CD8-positive, alpha-beta memory T cell (primary cell): Measurements from ENCODE around the gene TXNRD1. TPM values are rescaled to one million over a fixed set of nuclear protein-coding genes. Genes with fewer than 3 reads are reported as not detected.

Experiments used
- CTCF ChIA-PET: fragments of 350-600 bp; sonication (Branson Sonifier 250); formaldehyde crosslinking; loops from one replicate; lab custom pipeline; 2021; ENCODE audit warnings: antibody characterized with exemption; lab: Charles Lee
- POLR2A ChIA-PET: fragments of 350-600 bp; sonication (Branson Sonifier 250); formaldehyde crosslinking; loops from one replicate; lab custom pipeline; 2021; ENCODE audit warnings: antibody characterized with exemption; lab: Charles Lee
- DNase-seq, 5 donors: peaks; one replicate each; pipeline versions ENCODE4 v3.0.0 to v3.0.0-alpha.2; 2020 to 2022; ENCODE audit warnings: mixed read lengths in 1 of 5
- H3K27ac ChIP-seq: one replicate; pipeline ENCODE4 v1.7.0; 2013; ENCODE audit warnings: low read depth, mild to moderate bottlenecking, low read length, moderate library complexity
- H3K27me3 ChIP-seq: 2 replicates; pipeline ENCODE4 v1.7.0; 2013; ENCODE audit warnings: low read length, mild to moderate bottlenecking; ENCODE audit not compliant: insufficient read depth, poor library complexity, severe bottlenecking
- H3K36me3 ChIP-seq: 2 replicates; pipeline ENCODE4 v1.7.0; 2013; ENCODE audit warnings: mild to moderate bottlenecking, low read length, moderate library complexity; ENCODE audit not compliant: insufficient read depth
- H3K4me1 ChIP-seq: 2 replicates; pipeline ENCODE4 v1.7.0; 2013; ENCODE audit warnings: mild to moderate bottlenecking, low read length, moderate library complexity; ENCODE audit not compliant: insufficient read depth
- H3K4me3 ChIP-seq: 2 replicates; pipeline ENCODE4 v1.7.0; 2013; ENCODE audit warnings: mild to moderate bottlenecking, low read length
- H3K9me3 ChIP-seq: 2 replicates; pipeline ENCODE4 v1.7.0; 2013; ENCODE audit warnings: mild to moderate bottlenecking, low read length
- H3K27ac Mint-ChIP-seq, 8 donors: one replicate each; pipeline ENCODE4 v1.8.0; 2020 to 2021; ENCODE audit warnings: mixed read lengths in 8 of 8, mild to moderate bottlenecking in 6 of 8, inconsistent platforms in 3 of 8, moderate library complexity in 3 of 8
- H3K27me3 Mint-ChIP-seq, 2 donors: one replicate each; pipeline ENCODE4 v1.8.0; 2020 to 2021; ENCODE audit warnings: mixed read lengths in 2 of 2, mild to moderate bottlenecking in 1 of 2, moderate library complexity in 1 of 2
- H3K36me3 Mint-ChIP-seq, 3 donors: one replicate each; pipeline ENCODE4 v1.8.0; 2020 to 2021; ENCODE audit warnings: mixed read lengths in 3 of 3, inconsistent platforms in 1 of 3, mild to moderate bottlenecking in 1 of 3
- H3K4me1 Mint-ChIP-seq, 3 donors: one replicate each; pipeline ENCODE4 v1.8.0; 2020 to 2021; ENCODE audit warnings: mixed read lengths in 3 of 3, inconsistent platforms in 1 of 3, mild to moderate bottlenecking in 1 of 3
- H3K4me3 Mint-ChIP-seq, 7 donors: one replicate each; pipeline ENCODE4 v1.8.0; 2020 to 2021; ENCODE audit warnings: mixed read lengths in 7 of 7, mild to moderate bottlenecking in 6 of 7, moderate library complexity in 4 of 7, inconsistent platforms in 2 of 7
- H3K9me3 Mint-ChIP-seq, 5 donors: one replicate each; pipeline ENCODE4 v1.8.0; 2020 to 2022; ENCODE audit warnings: mixed read lengths in 5 of 5, mild to moderate bottlenecking in 3 of 5, moderate library complexity in 2 of 5, inconsistent platforms in 1 of 5
- polyA plus RNA-seq: library from polyadenylated mRNA; unstranded; fragments of 300-500 nt; fragmentation: Illumina TruSeq; gene quantifications from one replicate; pipeline ENCODE4 v1.2.3, GENCODE V29; 2021
- total RNA-seq, 2 experiments: library from RNA; stranded (reverse); gene quantifications; one replicate each; pipeline ENCODE4 v1.2.3, GENCODE V29; 2021

Gene TXNRD1
- total and polyA plus RNA-seq, 3 experiments from 2014 or later, result 30.6 to 107 (median 103) TPM

DNA sequence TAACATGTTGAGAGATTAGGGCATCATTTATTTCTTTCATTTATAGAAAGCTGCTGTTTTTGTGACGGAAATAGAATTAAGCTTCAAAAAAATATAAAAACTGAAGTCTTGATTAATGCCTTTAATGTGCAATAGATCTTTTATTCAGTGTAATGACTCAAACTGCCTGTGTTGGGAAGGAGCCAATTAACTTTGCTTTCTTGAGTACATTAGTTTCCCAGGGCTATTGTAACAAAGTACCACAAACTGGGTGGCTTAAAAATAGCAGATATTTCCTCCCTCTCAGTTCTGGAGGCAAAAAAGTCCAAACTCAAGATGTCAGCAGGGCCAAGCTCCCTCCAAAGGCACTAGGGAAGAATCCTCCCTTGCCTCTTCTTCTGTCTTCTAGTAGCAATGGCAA lies 124.6 kb downstream of the TXNRD1 start:
- Histone ChIP-seq H3K4me3 (no peak overlapping the region), H3K9me3 (no peaks in the 10 kb centered on the region), H3K4me1 (no peaks in the 10 kb centered on the region), H3K27me3 (no peaks in the 10 kb centered on the region), H3K36me3 (peaks cover 30% of the 10 kb centered on the region), H3K27ac (no peak overlapping the region)
- no peaks in the 10 kb centered on the region for H3K9me3 Mint-ChIP-seq
- peaks cover 3 to 67% (median 6%) of the 10 kb centered on the region in 3 donors for H3K36me3 Mint-ChIP-seq
- CTCF ChIA-PET, result interaction anchor here (1.8 kb wide), 1 partner anchor 138 kb away, joined by 4 read pairs; no protein-coding TSS in a partner anchor
- peak overlapping the region in 1 of 8 donors; percentile 19 for H3K27ac Mint-ChIP-seq
- no peak overlapping the region for H3K4me3 Mint-ChIP-seq
- no peak for DNase-seq
- H3K27me3 Mint-ChIP-seq, result peaks cover 0 to 1% of the 10 kb centered on the region in 2 donors
- POLR2A ChIA-PET, result no interaction called here
- H3K4me1 Mint-ChIP-seq, result peaks cover 0 to 3% (median 0%) of the 10 kb centered on the region in 3 donors

DNA sequence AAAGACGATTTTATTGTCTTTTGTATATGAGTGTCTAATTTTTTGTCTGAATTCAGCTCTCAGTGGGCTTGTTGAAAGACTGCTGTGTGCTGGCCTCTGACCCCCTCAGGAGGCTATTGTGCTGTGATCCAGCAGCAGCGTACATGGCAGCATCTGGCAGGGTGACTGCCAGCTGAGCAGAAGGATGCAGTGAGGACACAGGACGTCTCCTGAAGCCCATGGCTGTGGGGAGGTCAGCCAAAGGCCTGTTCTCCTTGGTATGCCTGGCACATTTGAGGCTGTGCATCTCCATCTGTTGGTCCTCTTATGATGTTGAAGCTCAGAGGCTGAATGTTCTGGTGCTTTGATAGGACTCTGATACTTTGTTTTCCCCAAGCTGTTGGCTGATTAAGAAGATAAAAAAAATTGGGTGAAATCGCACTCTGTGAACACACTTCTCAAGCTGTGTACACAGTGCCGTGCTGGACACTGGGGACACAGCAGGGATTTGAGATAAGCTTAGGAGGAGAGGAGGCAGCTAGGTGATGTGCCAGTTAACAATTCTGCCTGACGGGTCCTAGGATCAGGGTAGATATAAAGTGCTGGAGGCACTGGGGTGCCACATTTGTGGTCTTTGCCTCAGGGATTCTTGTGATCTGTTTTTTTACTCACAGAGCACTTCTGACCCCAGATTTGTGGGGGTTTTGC lies 125.5 kb downstream of the TXNRD1 start:
- Mint-ChIP-seq H3K4me1 (peaks cover 0 to 3% (median 0%) of the 10 kb centered on the region in 3 donors), H3K27me3 (peaks cover 0 to 1% of the 10 kb centered on the region in 2 donors), H3K27ac (peak overlapping the region in 1 of 8 donors; percentile 7), H3K36me3 (peaks cover 3 to 67% (median 6%) of the 10 kb centered on the region in 3 donors), H3K4me3 (no peak overlapping the region), H3K9me3 (no peaks in the 10 kb centered on the region)
- DNase-seq, result no peak
- Histone ChIP-seq H3K36me3 (peaks cover 30% of the 10 kb centered on the region), H3K9me3 (no peaks in the 10 kb centered on the region), H3K4me1 (no peaks in the 10 kb centered on the region), H3K27me3 (no peaks in the 10 kb centered on the region), H3K4me3 (no peak overlapping the region), H3K27ac (no peak overlapping the region)
- CTCF ChIA-PET, result no interaction called here
- POLR2A ChIA-PET, result no interaction called here

DNA sequence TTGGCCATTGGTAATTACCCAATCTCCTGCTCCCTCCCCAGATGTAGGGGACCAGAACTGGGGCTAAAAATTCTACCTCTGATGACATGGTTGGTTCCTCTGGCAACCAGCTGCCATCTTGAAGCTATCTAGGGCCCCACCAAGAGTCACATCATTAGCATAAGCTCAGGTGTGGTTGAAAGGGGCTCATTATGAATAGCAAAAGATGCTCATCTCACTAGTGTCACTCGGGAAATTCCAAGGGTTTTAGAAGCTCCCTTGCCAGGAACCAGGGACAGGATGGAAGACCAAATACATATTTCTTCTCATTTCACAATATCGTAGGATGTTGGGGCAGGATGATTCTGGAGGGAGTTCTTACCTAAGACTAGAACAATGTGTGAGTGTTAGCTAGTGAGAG lies 126.6 kb downstream of the TXNRD1 start:
- no peak overlapping the region for H3K4me3 Mint-ChIP-seq
- peak overlapping the region in 1 of 8 donors; percentile 12 for H3K27ac Mint-ChIP-seq
- H3K36me3 Mint-ChIP-seq, result peaks cover 3 to 62% (median 6%) of the 10 kb centered on the region in 3 donors
- peaks cover 0 to 1% of the 10 kb centered on the region in 2 donors for H3K27me3 Mint-ChIP-seq
- no peaks in the 10 kb centered on the region for H3K9me3 Mint-ChIP-seq
- H3K27me3 ChIP-seq, result no peaks in the 10 kb centered on the region
- H3K4me1 Mint-ChIP-seq, result peaks cover 0 to 3% (median 0%) of the 10 kb centered on the region in 3 donors
- no peak for DNase-seq
- peaks cover 24% of the 10 kb centered on the region for H3K36me3 ChIP-seq
- H3K4me1 ChIP-seq, result no peaks in the 10 kb centered on the region
- no peaks in the 10 kb centered on the region for H3K9me3 ChIP-seq
- H3K4me3 ChIP-seq, result no peak overlapping the region
- POLR2A ChIA-PET, result no interaction called here
- H3K27ac ChIP-seq, result no peak overlapping the region
- CTCF ChIA-PET, result interaction anchor here (1.5 kb wide), 1 partner anchor 39 kb away, joined by 8 read pairs; no protein-coding TSS in a partner anchor

DNA sequence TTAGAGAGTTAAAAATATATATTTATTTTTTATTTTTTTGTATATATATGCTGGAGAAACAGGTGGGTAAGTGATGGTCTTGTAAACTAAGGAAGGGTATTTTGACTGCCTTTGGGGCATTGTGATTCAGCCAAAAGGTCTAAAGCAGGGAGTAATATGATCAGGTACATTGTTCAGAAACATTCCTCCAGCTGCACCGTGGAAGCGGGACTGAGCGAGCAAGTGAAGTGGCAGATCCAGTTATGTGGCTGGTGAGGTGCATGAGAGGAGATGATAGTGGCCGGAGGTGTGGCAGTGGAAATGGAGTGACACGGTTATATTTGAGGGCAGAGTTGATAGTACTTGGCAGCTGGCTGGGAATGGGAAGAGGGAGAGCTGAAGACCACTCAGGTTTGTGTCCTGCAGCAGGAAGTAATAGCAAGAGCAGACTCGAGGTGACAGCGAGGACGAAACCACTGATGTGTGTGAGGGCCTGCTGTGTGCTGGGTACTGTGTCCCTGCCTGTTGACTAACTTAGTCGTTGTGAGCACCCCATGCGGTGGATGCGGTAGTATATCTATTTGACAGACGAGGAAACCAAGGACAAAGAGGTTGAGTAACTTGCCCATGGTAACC lies 127.2 kb downstream of the TXNRD1 start:
- Histone ChIP-seq H3K9me3 (no peaks in the 10 kb centered on the region), H3K36me3 (peaks cover 28% of the 10 kb centered on the region), H3K27me3 (no peaks in the 10 kb centered on the region), H3K4me1 (no peaks in the 10 kb centered on the region), H3K4me3 (no peak overlapping the region), H3K27ac (no peak overlapping the region)
- peaks cover 3 to 65% (median 7%) of the 10 kb centered on the region in 3 donors for H3K36me3 Mint-ChIP-seq
- H3K27me3 Mint-ChIP-seq, result peaks cover 0 to 1% of the 10 kb centered on the region in 2 donors
- ChIA-PET CTCF (interaction anchor here (1.5 kb wide), 1 partner anchor 39 kb away, joined by 8 read pairs; no protein-coding TSS in a partner anchor), POLR2A (no interaction called here)
- DNase-seq, result no peak
- H3K4me3 Mint-ChIP-seq, result no peak overlapping the region
- no peaks in the 10 kb centered on the region for H3K9me3 Mint-ChIP-seq
- H3K27ac Mint-ChIP-seq, result peak overlapping the region in 4 of 8 donors; percentile 58 to 74 (median 68)
- peaks cover 0 to 3% (median 0%) of the 10 kb centered on the region in 3 donors for H3K4me1 Mint-ChIP-seq

DNA sequence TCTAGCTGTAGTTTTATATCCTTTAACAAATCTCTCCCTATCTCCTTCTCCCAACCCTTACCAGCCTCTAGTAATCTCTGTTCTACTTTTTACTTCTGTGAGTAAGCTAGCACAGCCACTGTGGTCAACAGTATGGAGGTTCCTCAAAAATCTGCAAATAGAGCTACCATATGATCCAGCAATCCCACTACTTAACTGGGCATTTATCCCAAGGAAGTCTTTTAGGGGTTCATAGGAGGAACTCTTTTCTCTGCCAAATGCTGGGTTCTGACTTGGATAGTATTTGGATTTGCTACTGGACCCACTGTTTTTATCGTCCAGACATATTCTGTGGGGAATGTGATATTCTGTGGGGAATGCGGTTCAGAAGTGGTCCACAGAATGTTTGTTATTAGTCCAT lies 129.1 kb downstream of the TXNRD1 start:
- peaks cover 25% of the 10 kb centered on the region for H3K36me3 ChIP-seq
- H3K4me3 ChIP-seq, result no peak overlapping the region
- ChIA-PET POLR2A (no interaction called here), CTCF (interaction anchor here (1.1 kb wide), 1 partner anchor 139 kb away, joined by 3 read pairs; no protein-coding TSS in a partner anchor)
- peaks cover 0 to 3% (median 0%) of the 10 kb centered on the region in 3 donors for H3K4me1 Mint-ChIP-seq
- H3K4me1 ChIP-seq, result no peaks in the 10 kb centered on the region
- H3K9me3 Mint-ChIP-seq, result no peaks in the 10 kb centered on the region
- H3K27ac ChIP-seq, result no peak overlapping the region
- no peaks in the 10 kb centered on the region for H3K9me3 ChIP-seq
- no peak for DNase-seq
- H3K4me3 Mint-ChIP-seq, result no peak overlapping the region
- peaks cover 0 to 1% of the 10 kb centered on the region in 2 donors for H3K27me3 Mint-ChIP-seq
- H3K27ac Mint-ChIP-seq, result peak overlapping the region in 2 of 8 donors; percentile 58 to 63
- H3K36me3 Mint-ChIP-seq, result peaks cover 3 to 70% (median 8%) of the 10 kb centered on the region in 3 donors
- H3K27me3 ChIP-seq, result no peaks in the 10 kb centered on the region

DNA sequence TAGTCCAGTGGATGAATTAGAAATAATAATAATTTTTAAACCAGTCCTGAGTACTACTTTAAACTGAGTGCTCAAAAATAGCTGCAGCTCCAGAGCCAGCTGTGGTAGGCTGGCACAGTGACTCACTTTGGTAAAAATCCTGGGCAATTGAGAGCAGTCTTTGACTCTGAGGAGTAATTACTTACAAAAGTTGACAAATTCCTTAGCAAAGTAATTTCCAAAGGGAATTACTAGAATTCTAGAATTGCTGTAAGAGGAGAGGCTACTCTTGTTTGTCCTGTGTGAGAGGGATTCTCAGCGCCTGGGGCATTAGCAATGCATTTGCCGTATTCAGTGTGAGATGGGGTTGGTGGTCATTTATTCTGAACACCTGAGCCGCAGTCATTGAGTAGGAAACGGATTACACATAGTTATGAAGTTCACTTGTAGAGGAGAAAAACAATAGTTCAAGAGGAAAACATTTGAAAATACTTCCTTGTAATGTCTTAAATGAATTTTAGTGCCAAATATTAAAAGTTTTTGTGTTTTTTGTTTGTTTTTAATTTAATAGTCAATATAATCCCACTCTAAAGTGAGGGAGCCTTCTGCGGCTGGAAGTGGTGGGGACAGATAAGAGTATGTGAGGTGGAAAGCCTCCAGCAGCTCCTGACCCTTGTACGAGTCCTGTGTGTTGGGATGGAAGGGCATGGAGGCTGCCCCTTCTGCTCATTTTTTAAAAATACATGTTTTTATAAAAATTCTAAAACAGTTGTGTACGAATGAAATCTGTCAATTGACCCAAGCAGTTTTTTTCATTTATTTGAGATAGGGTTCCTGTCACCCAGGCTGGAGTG lies 129.9 kb downstream of the TXNRD1 start:
- Histone ChIP-seq H3K4me1 (no peaks in the 10 kb centered on the region), H3K9me3 (no peaks in the 10 kb centered on the region), H3K27me3 (no peaks in the 10 kb centered on the region), H3K27ac (no peak overlapping the region), H3K36me3 (peaks cover 17% of the 10 kb centered on the region), H3K4me3 (no peak overlapping the region)
- Mint-ChIP-seq H3K27me3 (peaks cover 0 to 1% of the 10 kb centered on the region in 2 donors), H3K27ac (peak overlapping the region in 2 of 8 donors; percentile 19 to 25), H3K4me1 (peaks cover 0 to 3% (median 0%) of the 10 kb centered on the region in 3 donors), H3K4me3 (no peak overlapping the region), H3K36me3 (peaks cover 3 to 69% (median 8%) of the 10 kb centered on the region in 3 donors), H3K9me3 (no peaks in the 10 kb centered on the region)
- no peak for DNase-seq
- ChIA-PET CTCF (interaction anchor here (0.5 kb wide), 1 partner anchor 108 kb away, joined by 3 read pairs; no protein-coding TSS in a partner anchor), POLR2A (no interaction called here)

DNA sequence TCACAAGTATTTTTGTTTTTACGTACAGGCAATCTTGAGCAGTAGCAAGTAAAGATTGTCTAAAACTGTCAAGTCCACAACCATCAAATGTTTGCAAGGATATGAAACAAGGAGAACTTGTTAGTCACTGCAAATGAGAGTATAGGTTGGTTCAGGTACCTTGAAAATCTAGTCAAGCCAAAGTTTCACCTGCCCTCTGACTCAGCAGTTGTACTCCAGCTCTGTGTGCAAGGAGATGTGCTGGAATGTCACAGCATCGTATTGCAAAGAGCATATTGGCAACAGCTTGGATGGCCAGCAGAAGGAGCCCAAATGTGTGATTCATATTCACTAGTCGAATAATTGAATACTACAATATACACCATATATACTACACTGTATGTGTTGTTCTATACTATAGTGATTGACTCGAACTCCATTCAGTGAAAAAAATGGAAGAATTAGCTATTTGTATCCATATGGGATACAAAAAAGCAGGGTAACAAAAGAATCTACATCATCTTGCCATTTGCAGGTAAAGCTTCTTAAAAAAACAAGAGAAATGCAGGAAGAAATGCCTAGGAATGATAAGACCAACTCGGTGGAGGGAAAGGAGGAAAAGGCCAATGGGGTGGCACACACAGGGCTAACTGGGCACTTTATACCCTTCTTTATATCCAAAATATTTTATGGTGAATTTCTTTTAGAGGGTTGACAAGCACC lies 131.9 kb downstream of the TXNRD1 start:
- Mint-ChIP-seq H3K4me1 (peaks cover 0 to 2% (median 0%) of the 10 kb centered on the region in 3 donors), H3K4me3 (no peak overlapping the region), H3K36me3 (peaks cover 3 to 67% (median 10%) of the 10 kb centered on the region in 3 donors), H3K9me3 (no peaks in the 10 kb centered on the region), H3K27me3 (no peaks in the 10 kb centered on the region), H3K27ac (peak overlapping the region in 1 of 8 donors; percentile 14)
- Histone ChIP-seq H3K4me3 (no peak overlapping the region), H3K27ac (no peak overlapping the region), H3K9me3 (no peaks in the 10 kb centered on the region), H3K36me3 (peaks cover 17% of the 10 kb centered on the region), H3K4me1 (no peaks in the 10 kb centered on the region), H3K27me3 (no peaks in the 10 kb centered on the region)
- no peak for DNase-seq
- ChIA-PET POLR2A (no interaction called here), CTCF (no interaction called here)
